Ovary (tissue), 1 donor: ENCODE measurements around the gene BCL2L13.

Source experiments
- EP300 ChIP-seq: sonication (generic); formaldehyde crosslinking; IDR thresholded peaks from one replicate; pipeline ENCODE4 v1.6.1; 2017; ENCODE audit warnings: antibody characterized with exemption
- POLR2A ChIP-seq: fragments of 450-650 bp; IDR thresholded peaks from one replicate; pipeline ENCODE4 v1.6.1; 2017; ENCODE audit warnings: antibody characterized with exemption, mild to moderate bottlenecking, moderate library complexity

- TF ChIP-seq EP300 (no peak), POLR2A (no peak)
These were observed 69.0 kb downstream of the BCL2L13 start for GRCh38 chr22:17707526-17707925.
